ENCODE results near the gene AK9.

DNA sequence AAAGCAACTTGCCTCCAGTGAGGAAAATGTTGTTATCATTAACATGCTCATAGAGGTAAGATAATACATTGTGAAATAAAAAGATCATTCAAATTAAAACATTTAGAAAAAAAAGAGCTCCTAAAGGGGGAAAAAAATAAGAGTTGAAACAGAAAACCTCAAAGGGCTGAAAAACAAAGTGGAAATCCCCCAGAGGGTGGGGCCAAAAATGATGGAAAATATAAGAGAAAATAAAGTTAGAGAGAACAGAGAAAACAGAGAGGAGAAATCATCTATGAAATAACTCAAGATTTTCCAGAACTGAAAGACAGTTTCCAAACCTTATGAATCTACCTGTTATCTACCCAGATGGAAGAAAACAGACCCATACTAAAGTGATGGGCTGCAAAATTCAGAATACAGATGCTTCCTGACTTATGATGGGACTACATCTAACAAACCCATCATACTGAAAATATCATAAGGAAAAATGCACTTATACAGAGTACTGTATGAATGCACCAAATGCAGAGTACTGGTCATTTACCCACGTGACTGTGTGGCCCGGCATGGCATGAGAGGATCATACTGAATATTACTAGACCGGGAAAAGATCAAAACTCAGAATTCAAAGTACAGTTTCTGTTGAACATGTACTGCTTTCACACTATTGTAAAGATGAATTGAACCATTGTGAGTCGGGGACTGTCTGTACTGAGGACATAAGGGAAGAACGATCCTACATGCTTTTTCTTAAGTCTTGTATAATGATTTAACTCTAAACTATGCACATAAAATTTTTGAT is 212.0 kb downstream of the AK9 start:
- TF ChIP-seq, protein P1, sequence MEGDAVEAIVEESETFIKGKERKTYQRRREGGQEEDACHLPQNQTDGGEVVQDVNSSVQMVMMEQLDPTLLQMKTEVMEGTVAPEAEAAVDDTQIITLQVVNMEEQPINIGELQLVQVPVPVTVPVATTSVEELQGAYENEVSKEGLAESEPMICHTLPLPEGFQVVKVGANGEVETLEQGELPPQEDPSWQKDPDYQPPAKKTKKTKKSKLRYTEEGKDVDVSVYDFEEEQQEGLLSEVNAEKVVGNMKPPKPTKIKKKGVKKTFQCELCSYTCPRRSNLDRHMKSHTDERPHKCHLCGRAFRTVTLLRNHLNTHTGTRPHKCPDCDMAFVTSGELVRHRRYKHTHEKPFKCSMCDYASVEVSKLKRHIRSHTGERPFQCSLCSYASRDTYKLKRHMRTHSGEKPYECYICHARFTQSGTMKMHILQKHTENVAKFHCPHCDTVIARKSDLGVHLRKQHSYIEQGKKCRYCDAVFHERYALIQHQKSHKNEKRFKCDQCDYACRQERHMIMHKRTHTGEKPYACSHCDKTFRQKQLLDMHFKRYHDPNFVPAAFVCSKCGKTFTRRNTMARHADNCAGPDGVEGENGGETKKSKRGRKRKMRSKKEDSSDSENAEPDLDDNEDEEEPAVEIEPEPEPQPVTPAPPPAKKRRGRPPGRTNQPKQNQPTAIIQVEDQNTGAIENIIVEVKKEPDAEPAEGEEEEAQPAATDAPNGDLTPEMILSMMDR (conservative IDR thresholded peaks at IDR 0.05; ENCODE audit: low read depth, low read length) = no peak
- TF ChIP-seq EZH2 (IDR thresholded peaks at IDR 0.05; ENCODE audit: borderline replicate concordance, low read depth, low read length, poor library complexity, severe bottlenecking) = no peak

Measured in A673 (cell line).